OCI-LY1 (cell line): Measurements from ENCODE around the gene CFAP57.

Source experiments
- H2AFZ ChIP-seq: fragments of 200-600 bp; sonication (generic), shearing (Covaris generic); 2 replicates; pipeline ENCODE4 v1.6.0; 2014; ENCODE audit warnings: antibody characterized with exemption, mild to moderate bottlenecking, low read length
- H3F3A ChIP-seq: fragments of 200-600 bp; sonication (generic), shearing (Covaris generic); 2 replicates; pipeline ENCODE4 v1.6.0; 2014; ENCODE audit warnings: mild to moderate bottlenecking, antibody characterized with exemption, low read length, moderate library complexity; ENCODE audit not compliant: insufficient read depth
- H3K27ac ChIP-seq: fragments of 200-600 bp; sonication (generic); 2 replicates; pipeline ENCODE4 v1.5.1; 2014; ENCODE audit warnings: low read length, mixed run types, mild to moderate bottlenecking, low read depth; ENCODE audit not compliant: poor library complexity, severe bottlenecking
- H3K27me3 ChIP-seq: fragments of 200-600 bp; sonication (generic); 2 replicates; pipeline ENCODE4 v1.6.0; 2014; ENCODE audit warnings: antibody characterized with exemption, mild to moderate bottlenecking, low read length, moderate library complexity; ENCODE audit not compliant: insufficient read depth
- H3K36me3 ChIP-seq: fragments of 200-600 bp; sonication (generic); 2 replicates; pipeline ENCODE4 v1.6.1; 2014; ENCODE audit warnings: mild to moderate bottlenecking, antibody characterized with exemption, low read length, moderate library complexity, mixed read lengths; ENCODE audit not compliant: insufficient read depth
- H3K4me1 ChIP-seq: fragments of 200-600 bp; sonication (generic); 2 replicates; pipeline ENCODE4 v1.5.1; 2014; ENCODE audit warnings: mild to moderate bottlenecking, low read length, moderate library complexity; ENCODE audit not compliant: insufficient read depth, severe bottlenecking
- H3K4me2 ChIP-seq: fragments of 200-600 bp; sonication (generic), shearing (Covaris generic); 2 replicates; pipeline ENCODE4 v1.6.1; 2014; ENCODE audit warnings: low read length
- H3K4me3 ChIP-seq: fragments of 200-600 bp; sonication (generic); 2 replicates; pipeline ENCODE4 v1.5.1; 2014; ENCODE audit warnings: low read length, low read depth, mild to moderate bottlenecking, mixed read lengths; ENCODE audit not compliant: poor library complexity, severe bottlenecking
- H3K79me2 ChIP-seq: fragments of 200-600 bp; shearing (Covaris generic); 2 replicates; pipeline ENCODE4 v1.6.1; 2016; ENCODE audit warnings: mixed run types, low read length, mixed read lengths; ENCODE audit not compliant: insufficient read depth
- H3K9ac ChIP-seq: fragments of 200-600 bp; sonication (generic), shearing (Covaris generic); 2 replicates; pipeline ENCODE4 v1.6.1; 2014; ENCODE audit warnings: mild to moderate bottlenecking, low read length, mixed read lengths
- H3K9me2 ChIP-seq: fragments of 200-600 bp; sonication (generic), shearing (Covaris generic); 2 replicates; pipeline ENCODE4 v1.6.1; 2014; ENCODE audit warnings: low read depth, mild to moderate bottlenecking, low read length, mixed read lengths
- H3K9me3 ChIP-seq: fragments of 200-600 bp; shearing (Covaris generic); 2 replicates; pipeline ENCODE4 v1.6.1; 2014; ENCODE audit warnings: low read length, mixed read lengths
- H4K20me1 ChIP-seq: fragments of 200-600 bp; sonication (generic), shearing (Covaris generic); 2 replicates; pipeline ENCODE4 v1.6.0; 2016; ENCODE audit warnings: mild to moderate bottlenecking, low read length; ENCODE audit not compliant: insufficient read depth
- CTCF ChIP-seq: fragments of 200-600 bp; sonication (generic), shearing (Covaris generic); IDR thresholded peaks from 2 replicates; pipeline ENCODE4 v1.5.1; 2017; ENCODE audit warnings: mild to moderate bottlenecking, antibody characterized with exemption, low read length, moderate library complexity, mixed read lengths
- EZH2 ChIP-seq: fragments of 200-600 bp; sonication (generic), shearing (Covaris generic); IDR thresholded peaks from 2 replicates; pipeline ENCODE4 v1.8.0; 2017; ENCODE audit warnings: borderline replicate concordance, mixed run types, mild to moderate bottlenecking, antibody characterized with exemption, low read length, moderate library complexity, mixed read lengths

Gene CFAP57

GRCh38 chr1:43172527-43172972, 420 bp downstream of the CFAP57 start:
- Histone ChIP-seq H3K27me3 (peaks cover 7% of the 10 kb centered on the region; the same call in 1 of the 2 replicates), H3K9me2 (no peaks in the 10 kb centered on the region), H3K4me1 (peaks cover 16% of the 10 kb centered on the region), H4K20me1 (no peaks in the 10 kb centered on the region), H3K79me2 (peaks cover 14% of the 10 kb centered on the region), H3K4me2 (peak overlapping the region; percentile 93), H3K9ac (no peak overlapping the region), H3K9me3 (no peaks in the 10 kb centered on the region), H2AFZ (no peak overlapping the region), H3K4me3 (peak overlapping the region; percentile 90), H3K27ac (no peak overlapping the region), H3F3A (no peaks in the 10 kb centered on the region), H3K36me3 (peaks cover 32% of the 10 kb centered on the region)
- TF ChIP-seq EZH2, result no peak
- no peak for TF ChIP-seq CTCF

GRCh38 chr1:43174873-43175272, 2.7 kb downstream of the CFAP57 start:
- Histone ChIP-seq H3K27me3 (peaks cover 7% of the 10 kb centered on the region; the same call in 1 of the 2 replicates), H3K4me2 (no peak overlapping the region), H3K9me2 (no peaks in the 10 kb centered on the region), H3K4me3 (no peak overlapping the region), H3K4me1 (peaks cover 16% of the 10 kb centered on the region), H2AFZ (no peak overlapping the region), H3K36me3 (peaks cover 9% of the 10 kb centered on the region; the same call in 1 of the 2 replicates), H3K9me3 (no peaks in the 10 kb centered on the region), H3K27ac (no peak overlapping the region), H3K79me2 (peaks cover 14% of the 10 kb centered on the region), H4K20me1 (no peaks in the 10 kb centered on the region), H3K9ac (no peak overlapping the region), H3F3A (no peaks in the 10 kb centered on the region)
- TF ChIP-seq CTCF, result no peak
- no peak for TF ChIP-seq EZH2

GRCh38 chr1:43177691-43178090, 5.6 kb downstream of the CFAP57 start:
- Histone ChIP-seq H4K20me1 (no peaks in the 10 kb centered on the region), H3K36me3 (no peaks in the 10 kb centered on the region), H3K27me3 (peaks cover 7% of the 10 kb centered on the region; the same call in 1 of the 2 replicates), H3K27ac (no peak overlapping the region), H3K9me2 (no peaks in the 10 kb centered on the region), H3K79me2 (no peaks in the 10 kb centered on the region), H3K9me3 (no peaks in the 10 kb centered on the region), H2AFZ (no peak overlapping the region), H3K9ac (no peak overlapping the region), H3K4me3 (no peak overlapping the region), H3K4me1 (peaks cover 2% of the 10 kb centered on the region), H3F3A (no peaks in the 10 kb centered on the region), H3K4me2 (no peak overlapping the region)
- TF ChIP-seq CTCF (no peak), EZH2 (no peak)
